Stimulated activated CD4-positive, alpha-beta T cell treated with anti-CD3 and anti-CD28 coated beads, Interleukin-15, amount 100 ng/mL, for 1 hour (primary cell): ENCODE measurements around the gene MBD6.
"Not testable (repeated sequence)": the region's sequence is repeated elsewhere in the genome, so short reads cannot be mapped to it uniquely, and the experiment has no call there.

ENCODE experiments used
- DNase-seq, 2 donors: peaks; one replicate each; pipeline ENCODE4 v3.0.0-alpha.2; 2020; ENCODE audit warnings: low read depth in 1 of 2, low spot score in 1 of 2

Gene MBD6

DNA sequence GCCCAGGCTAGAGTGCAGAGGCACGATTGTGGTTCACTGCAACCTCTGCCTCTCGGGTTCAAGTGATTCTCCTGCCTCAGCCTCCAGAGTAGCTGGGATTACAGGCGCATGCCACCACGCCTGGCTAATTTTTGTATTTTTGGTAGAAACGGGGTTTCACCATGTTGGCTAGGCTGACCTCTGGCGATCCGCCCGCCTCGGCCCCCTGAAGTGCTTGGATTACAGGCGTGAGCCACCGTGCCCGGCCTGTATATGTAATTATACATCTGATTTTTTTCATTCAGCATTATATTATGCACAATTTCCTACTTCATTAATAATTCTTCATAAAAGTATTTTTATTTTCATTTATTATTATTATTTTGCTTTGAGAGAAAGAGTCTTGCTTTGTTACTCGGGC lies 47.8 kb downstream of the MBD6 start:
- not testable (repeated sequence) for DNase-seq

DNA sequence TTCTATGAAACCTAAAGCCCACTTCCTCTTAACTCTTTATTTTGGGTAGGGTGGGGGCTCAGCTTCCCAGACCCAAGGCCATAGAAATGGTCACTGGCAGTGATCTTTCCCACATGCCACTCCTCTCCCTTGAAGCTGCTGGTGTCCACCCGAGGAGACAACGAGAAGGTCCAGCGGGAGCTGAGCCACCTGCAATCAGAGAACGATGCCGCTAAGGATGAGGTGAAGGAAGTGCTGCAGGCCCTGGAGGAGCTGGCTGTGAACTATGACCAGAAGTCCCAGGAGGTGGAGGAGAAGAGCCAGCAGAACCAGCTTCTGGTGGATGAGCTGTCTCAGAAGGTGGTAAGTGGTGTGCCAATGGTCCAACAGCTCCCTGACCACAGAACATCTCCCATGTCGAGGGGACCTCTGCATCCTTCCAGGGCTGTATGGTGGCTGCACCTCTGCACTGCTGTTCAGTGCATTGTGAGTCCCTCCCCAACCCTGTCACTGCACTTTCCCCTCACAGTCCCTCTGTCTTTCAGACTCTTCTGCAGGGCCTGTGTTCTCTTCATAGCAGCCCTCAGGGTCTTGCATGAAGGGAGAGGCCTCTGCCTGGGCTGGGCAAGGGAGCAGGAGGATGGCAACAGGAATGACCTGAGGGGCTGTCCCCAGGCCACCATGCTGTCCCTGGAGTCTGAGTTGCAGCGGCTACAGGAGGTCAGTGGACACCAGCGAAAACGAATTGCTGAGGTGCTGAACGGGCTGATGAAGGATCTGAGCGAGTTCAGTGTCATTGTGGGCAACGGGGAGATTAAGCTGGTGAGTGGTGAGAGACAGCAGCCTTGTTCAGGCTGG lies 49.5 kb downstream of the MBD6 start:
- DNase-seq, result no peak

DNA sequence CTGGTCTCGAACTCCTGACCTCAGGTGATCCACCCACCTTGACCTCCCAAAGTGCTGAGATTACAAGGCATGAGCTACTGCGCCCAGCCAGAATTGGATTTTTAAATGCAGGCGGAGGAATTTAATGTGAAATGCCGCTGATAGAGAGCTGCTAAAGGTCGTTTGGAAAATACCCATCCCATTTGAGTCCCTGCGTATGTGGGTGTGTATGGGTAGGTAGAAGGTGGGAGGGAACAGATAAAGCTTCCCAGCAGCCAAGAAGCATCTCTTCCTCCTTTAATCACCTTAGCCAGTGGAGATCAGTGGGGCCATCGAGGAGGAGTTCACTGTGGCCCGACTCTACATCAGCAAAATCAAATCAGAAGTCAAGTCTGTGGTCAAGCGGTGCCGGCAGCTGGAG lies 52.2 kb downstream of the MBD6 start:
- no peak for DNase-seq

DNA sequence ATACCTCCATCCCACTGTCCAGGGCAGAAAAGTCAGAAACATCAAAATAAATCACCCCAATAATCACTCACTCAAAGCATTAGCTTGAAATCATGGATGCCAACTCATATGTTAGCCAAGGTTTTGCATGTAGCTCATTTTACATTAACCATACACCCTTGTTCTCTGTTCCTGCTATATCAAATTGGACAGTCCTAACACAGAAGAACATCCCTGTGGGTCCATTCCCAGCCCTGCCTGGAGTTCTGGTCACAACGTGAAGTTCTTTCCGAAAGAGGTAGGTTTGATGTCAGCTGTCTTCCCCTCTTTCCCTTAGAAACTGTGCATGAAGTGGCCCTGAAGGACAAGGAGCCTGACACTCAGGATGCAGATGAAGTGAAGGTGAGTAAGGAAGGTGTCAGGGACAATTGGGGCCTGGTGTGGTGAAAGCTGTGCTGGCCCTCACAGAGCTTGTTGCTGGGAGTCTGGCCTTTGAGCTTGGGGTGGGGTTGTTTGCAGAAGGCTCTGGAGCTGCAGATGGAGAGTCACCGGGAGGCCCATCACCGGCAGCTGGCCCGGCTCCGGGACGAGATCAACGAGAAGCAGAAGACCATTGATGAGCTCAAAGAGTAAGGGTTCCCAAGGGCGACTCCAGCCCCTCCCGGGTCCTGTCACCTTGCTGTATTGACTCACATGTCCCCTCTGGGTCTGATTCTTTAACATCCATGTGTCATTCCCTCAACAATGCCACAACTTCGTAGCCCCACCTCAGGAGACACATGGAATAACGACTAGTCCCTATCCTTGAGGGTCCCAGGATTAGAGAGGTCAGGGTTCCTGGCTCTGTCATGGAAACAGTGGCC lies 53.4 kb downstream of the MBD6 start:
- no peak for DNase-seq

DNA sequence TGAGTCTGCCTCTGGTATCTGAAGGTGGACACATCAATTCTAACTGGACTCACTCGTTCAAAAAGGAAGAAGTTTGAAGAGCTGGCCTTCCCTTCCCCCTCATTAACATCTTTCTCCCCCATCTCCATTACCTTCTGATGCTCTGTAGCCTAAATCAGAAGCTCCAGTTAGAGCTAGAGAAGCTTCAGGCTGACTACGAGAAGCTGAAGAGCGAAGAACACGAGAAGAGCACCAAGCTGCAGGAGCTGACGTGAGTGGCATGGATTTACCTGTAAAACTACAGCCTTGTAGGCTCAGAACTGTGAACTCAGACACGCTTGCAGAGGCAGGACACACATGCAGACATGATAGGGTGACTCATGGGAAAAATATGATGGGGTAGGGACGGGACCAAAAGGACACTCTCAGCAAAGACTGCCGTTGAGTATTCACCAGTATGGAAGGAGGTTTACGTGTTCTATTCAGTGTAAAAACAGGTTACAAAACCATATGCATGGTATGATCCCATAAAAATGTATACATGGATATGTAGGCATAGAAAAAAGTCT lies 54.1 kb downstream of the MBD6 start:
- no peak for DNase-seq

DNA sequence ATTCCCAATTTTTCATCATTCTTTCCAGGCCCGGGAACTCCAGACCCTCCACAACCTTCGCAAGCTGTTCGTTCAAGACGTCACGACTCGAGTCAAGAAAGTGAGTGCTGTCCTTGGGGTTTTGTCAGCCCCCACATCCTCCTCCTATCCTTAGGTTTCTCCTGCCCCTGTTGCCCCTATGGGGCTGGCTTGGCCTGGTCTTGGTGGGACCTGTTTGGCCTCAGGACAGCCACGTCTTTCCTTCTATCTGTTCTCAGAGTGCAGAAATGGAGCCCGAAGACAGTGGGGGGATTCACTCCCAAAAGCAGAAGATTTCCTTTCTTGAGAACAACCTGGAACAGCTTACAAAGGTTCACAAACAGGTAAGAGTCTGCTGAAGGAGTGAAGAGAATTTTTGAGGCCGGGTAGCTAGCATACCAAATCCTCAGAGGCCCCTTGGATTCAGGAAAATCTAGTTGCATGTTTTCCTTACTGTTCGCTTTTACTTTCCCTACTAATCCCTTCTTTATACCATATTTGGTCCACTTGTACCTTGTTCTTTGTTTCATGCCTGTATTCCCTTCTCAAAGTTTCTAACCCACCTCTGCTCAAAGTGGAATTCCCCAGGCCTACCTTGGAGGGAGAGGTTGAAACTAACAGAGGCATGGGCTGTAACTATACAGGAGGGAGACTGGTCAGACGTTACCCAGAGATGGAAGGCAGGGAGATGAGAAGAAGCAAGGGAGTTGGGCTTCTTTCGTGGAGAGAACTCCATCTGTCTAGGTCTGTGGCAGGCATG lies 55.5 kb downstream of the MBD6 start:
- DNase-seq, result no peak

DNA sequence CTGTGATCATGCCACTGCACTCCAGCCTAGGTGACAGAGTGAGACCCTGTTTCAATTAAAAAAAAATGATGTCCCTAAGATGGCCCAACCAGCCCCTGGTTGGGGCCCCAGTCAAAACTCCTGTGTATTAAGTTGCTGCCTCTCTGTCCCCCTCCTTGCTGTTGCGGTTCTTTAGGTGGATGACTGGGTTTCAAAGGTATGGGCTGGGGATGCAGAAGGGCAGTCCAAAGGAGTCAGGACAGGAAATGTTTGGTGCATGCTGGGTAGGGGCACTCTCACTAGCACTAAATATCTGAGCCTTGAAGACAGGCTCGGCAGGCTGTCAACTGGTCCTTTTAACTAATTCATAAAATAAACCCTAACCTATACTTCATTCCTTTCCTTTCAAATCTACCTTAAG lies 56.4 kb downstream of the MBD6 start:
- no peak for DNase-seq
